Peyer's patch (tissue), 4 donors: ENCODE results near the gene CRADD. TPM values are rescaled to one million over a fixed set of nuclear protein-coding genes. Genes with fewer than 3 reads are reported as not detected.
A peak's percentile ranks its signal among the peaks of the same experiment; 100 is the strongest.

Experiments
- DNase-seq, 3 donors: peaks; one replicate each; pipeline ENCODE4 v3.0.0-alpha.2; 2017 to 2019
- H3K27ac ChIP-seq, 4 donors: fragments of 200-600 bp; sonication (generic); one replicate each; pipeline ENCODE4 v1.5.1; 2016 to 2019
- H3K27me3 ChIP-seq, 2 donors: fragments of 200-600 bp; sonication (generic); one replicate each; pipeline ENCODE4 v1.5.1; 2019
- H3K36me3 ChIP-seq, 3 donors: fragments of 200-600 bp; sonication (generic); one replicate each; pipeline ENCODE4 v1.5.1; 2016 to 2019
- H3K4me1 ChIP-seq, 4 donors: fragments of 200-600 bp; sonication (generic); one replicate each; pipeline ENCODE4 v1.5.1; 2016 to 2019
- H3K4me3 ChIP-seq, 4 donors: fragments of 200-600 bp; sonication (generic); 1 replicate in 3 of 4; 2 replicates in 1 of 4; pipeline ENCODE4 v1.5.1; 2016 to 2019; ENCODE audit warnings: mild to moderate bottlenecking in 1 of 4
- H3K9me3 ChIP-seq, 4 donors: fragments of 200-600 bp; sonication (generic); one replicate each; pipeline ENCODE4 v1.5.1; 2016 to 2019; ENCODE audit warnings: mild to moderate bottlenecking in 1 of 4
- CTCF ChIP-seq, 6 experiments: fragments of 450-650 bp in 4 of 6; fragments of 200-600 bp in 2 of 6; sonication (generic) in 1 of 6; IDR thresholded peaks; one replicate each; pipeline ENCODE4 v1.5.1; 2017 to 2019; ENCODE audit warnings: antibody characterized with exemption in 6 of 6, mild to moderate bottlenecking in 3 of 6, moderate library complexity in 1 of 6
- POLR2A ChIP-seq, 2 donors: fragments of 450-650 bp; IDR thresholded peaks; one replicate each; pipeline ENCODE4 v1.5.1; 2017; ENCODE audit warnings: antibody characterized with exemption in 2 of 2, mild to moderate bottlenecking in 2 of 2, moderate library complexity in 2 of 2
- total RNA-seq, 4 donors: library from RNA; depleted of rRNA; stranded (reverse); fragments of >200 nt; gene quantifications; one replicate each; pipeline ENCODE4 v1.1.0, GENCODE V29; 2016

CRADD gene
- total RNA-seq, 4 donors from 2014 or later, result 66.3 to 128 (median 89.4) TPM

GRCh38 chr12:93873561-93873960 lies 196.4 kb downstream of the CRADD start:
- Histone ChIP-seq H3K36me3 (no peaks in the 10 kb centered on the region), H3K27me3 (no peaks in the 10 kb centered on the region)

GRCh38 chr12:93875157-93875556 lies 198.0 kb downstream of the CRADD start:
- TF ChIP-seq POLR2A (IDR thresholded peaks at IDR 0.05), result no peak
- Histone ChIP-seq H3K4me3 (no peak overlapping the region), H3K36me3 (no peaks in the 10 kb centered on the region), H3K4me1 (no peaks in the 10 kb centered on the region), H3K9me3 (peaks cover 0 to 12% (median 2%) of the 10 kb centered on the region in 4 donors), H3K27ac (no peak overlapping the region), H3K27me3 (no peaks in the 10 kb centered on the region)
- DNase-seq, result no peak

More at GRCh38 chr12:93873561-93873960, 196.4 kb downstream of the CRADD start:
- Histone ChIP-seq H3K4me3 (no peak overlapping the region), H3K4me1 (no peaks in the 10 kb centered on the region), H3K9me3 (peaks cover 0 to 18% (median 2%) of the 10 kb centered on the region in 4 donors), H3K27ac (no peak overlapping the region)
- DNase-seq, result no peak
- no peak for TF ChIP-seq POLR2A (IDR thresholded peaks at IDR 0.05)
- TF ChIP-seq CTCF (IDR thresholded peaks at IDR 0.05), result no peak

GRCh38 chr12:93876360-93876759 lies 199.2 kb downstream of the CRADD start:
- Histone ChIP-seq H3K4me3 (no peak overlapping the region), H3K36me3 (no peaks in the 10 kb centered on the region), H3K27me3 (no peaks in the 10 kb centered on the region), H3K9me3 (peaks cover 0 to 12% (median 0%) of the 10 kb centered on the region in 4 donors), H3K27ac (no peak overlapping the region), H3K4me1 (no peaks in the 10 kb centered on the region)
- TF ChIP-seq CTCF (IDR thresholded peaks at IDR 0.05), result no peak
- no peak for DNase-seq

GRCh38 chr12:93877446-93877845 lies 200.3 kb downstream of the CRADD start:
- DNase-seq, result no peak
- Histone ChIP-seq H3K9me3 (peaks cover 0 to 8% (median 0%) of the 10 kb centered on the region in 4 donors), H3K27me3 (no peaks in the 10 kb centered on the region), H3K36me3 (no peaks in the 10 kb centered on the region), H3K4me3 (no peak overlapping the region), H3K4me1 (no peaks in the 10 kb centered on the region), H3K27ac (no peak overlapping the region)
- TF ChIP-seq POLR2A (IDR thresholded peaks at IDR 0.05) (no peak), CTCF (IDR thresholded peaks at IDR 0.05) (no peak)

- TF ChIP-seq CTCF (IDR thresholded peaks at IDR 0.05) (no peak), POLR2A (IDR thresholded peaks at IDR 0.05) (no peak)
- Histone ChIP-seq H3K27me3 (no peaks in the 10 kb centered on the region), H3K9me3 (peaks cover 0 to 8% (median 0%) of the 10 kb centered on the region in 4 donors), H3K4me1 (no peaks in the 10 kb centered on the region), H3K36me3 (no peaks in the 10 kb centered on the region), H3K4me3 (no peak overlapping the region), H3K27ac (peak overlapping the region in 1 of 4 donors; percentile 3)
- DNase-seq, result no peak
Measured at GRCh38 chr12:93879476-93880421, 202.6 kb downstream of the CRADD start.

GRCh38 chr12:93880853-93881522 lies 203.8 kb downstream of the CRADD start:
- TF ChIP-seq POLR2A (IDR thresholded peaks at IDR 0.05), result no peak
- no peak for TF ChIP-seq CTCF (IDR thresholded peaks at IDR 0.05)
- no peaks in the 10 kb centered on the region for H3K4me1 ChIP-seq
- peaks cover 0 to 6% (median 0%) of the 10 kb centered on the region in 4 donors for H3K9me3 ChIP-seq
- no peak overlapping the region for H3K27ac ChIP-seq
- no peaks in the 10 kb centered on the region for H3K36me3 ChIP-seq
- no peaks in the 10 kb centered on the region for H3K27me3 ChIP-seq
- H3K4me3 ChIP-seq, result no peak overlapping the region
- DNase-seq, result no peak
